HEK293T (cell line): Measurements from ENCODE around the gene ITGAE.

ENCODE experiments used
- CTCF ChIA-PET: fragments of 350-600 bp; formaldehyde crosslinking; extraction: SDS; loops from one replicate; lab custom pipeline; 2021; ENCODE audit warnings: antibody characterized with exemption, inconsistent platforms; lab: Yijun Ruan, JAX
- POLR2A ChIA-PET: fragments of 350-600 bp; formaldehyde crosslinking; extraction: SDS; loops from one replicate; lab custom pipeline; 2020; ENCODE audit warnings: antibody characterized with exemption, inconsistent platforms; lab: Yijun Ruan, JAX
- DNase-seq: peaks from one replicate; pipeline ENCODE4 v3.0.0; 2012; ENCODE audit warnings: mixed read lengths; ENCODE audit errors: extremely low spot score
- ARNT ChIP-seq: fragments of 450-650 bp; IDR thresholded peaks from 2 replicates; pipeline ENCODE4 v1.6.1; 2017; ENCODE audit warnings: mild to moderate bottlenecking
- BHLHE40 ChIP-seq: fragments of 450-650 bp; IDR thresholded peaks from 2 replicates; pipeline ENCODE4 v1.6.1; 2016; ENCODE audit warnings: mild to moderate bottlenecking, moderate library complexity, borderline replicate concordance
- CTBP1 ChIP-seq: fragments of 450-650 bp; IDR thresholded peaks from 2 replicates; pipeline ENCODE4 v1.6.1; 2016; ENCODE audit warnings: borderline replicate concordance
- ELF4 ChIP-seq: fragments of 450-650 bp; IDR thresholded peaks from 2 replicates; pipeline ENCODE4 v1.6.1; 2017; ENCODE audit warnings: antibody characterized with exemption
- FOXA1 ChIP-seq: fragments of 450-650 bp; IDR thresholded peaks from 2 replicates; pipeline ENCODE4 v1.6.1; 2016; ENCODE audit warnings: mild to moderate bottlenecking
- FOXK2 ChIP-seq: fragments of 450-650 bp; IDR thresholded peaks from 2 replicates; pipeline ENCODE4 v1.6.1; 2016; ENCODE audit warnings: mild to moderate bottlenecking
- FOXM1 ChIP-seq: fragments of 450-650 bp; IDR thresholded peaks from 2 replicates; pipeline ENCODE4 v1.6.1; 2017; ENCODE audit warnings: mild to moderate bottlenecking, borderline replicate concordance
- HDGF ChIP-seq: fragments of 450-650 bp; IDR thresholded peaks from 2 replicates; pipeline ENCODE4 v1.6.1; 2017; ENCODE audit warnings: antibody characterized with exemption, borderline replicate concordance
- L3MBTL2 ChIP-seq: fragments of 450-650 bp; conservative IDR thresholded peaks from 2 replicates; pipeline ENCODE4 v1.6.1; 2016; ENCODE audit warnings: mild to moderate bottlenecking
- LEF1 ChIP-seq: fragments of 450-650 bp; IDR thresholded peaks from 2 replicates; pipeline ENCODE4 v1.6.1; 2017; ENCODE audit warnings: mild to moderate bottlenecking, borderline replicate concordance
- NFRKB ChIP-seq: fragments of 450-650 bp; IDR thresholded peaks from 2 replicates; pipeline ENCODE4 v1.6.1; 2016; ENCODE audit warnings: mild to moderate bottlenecking, moderate library complexity
- PKNOX1 ChIP-seq: fragments of 450-650 bp; IDR thresholded peaks from 2 replicates; pipeline ENCODE4 v1.6.1; 2016
- SP1 ChIP-seq: fragments of 450-650 bp; IDR thresholded peaks from 2 replicates; pipeline ENCODE4 v1.6.1; 2017
- SUZ12 ChIP-seq: fragments of 450-650 bp; IDR thresholded peaks from 2 replicates; pipeline ENCODE4 v1.6.1; 2016; ENCODE audit warnings: mild to moderate bottlenecking
- TARDBP ChIP-seq: fragments of 450-650 bp; IDR thresholded peaks from 2 replicates; pipeline ENCODE4 v1.6.1; 2016
- ZNF384 ChIP-seq: fragments of 450-650 bp; IDR thresholded peaks from 2 replicates; pipeline ENCODE4 v1.6.1; 2016

Gene ITGAE

DNA sequence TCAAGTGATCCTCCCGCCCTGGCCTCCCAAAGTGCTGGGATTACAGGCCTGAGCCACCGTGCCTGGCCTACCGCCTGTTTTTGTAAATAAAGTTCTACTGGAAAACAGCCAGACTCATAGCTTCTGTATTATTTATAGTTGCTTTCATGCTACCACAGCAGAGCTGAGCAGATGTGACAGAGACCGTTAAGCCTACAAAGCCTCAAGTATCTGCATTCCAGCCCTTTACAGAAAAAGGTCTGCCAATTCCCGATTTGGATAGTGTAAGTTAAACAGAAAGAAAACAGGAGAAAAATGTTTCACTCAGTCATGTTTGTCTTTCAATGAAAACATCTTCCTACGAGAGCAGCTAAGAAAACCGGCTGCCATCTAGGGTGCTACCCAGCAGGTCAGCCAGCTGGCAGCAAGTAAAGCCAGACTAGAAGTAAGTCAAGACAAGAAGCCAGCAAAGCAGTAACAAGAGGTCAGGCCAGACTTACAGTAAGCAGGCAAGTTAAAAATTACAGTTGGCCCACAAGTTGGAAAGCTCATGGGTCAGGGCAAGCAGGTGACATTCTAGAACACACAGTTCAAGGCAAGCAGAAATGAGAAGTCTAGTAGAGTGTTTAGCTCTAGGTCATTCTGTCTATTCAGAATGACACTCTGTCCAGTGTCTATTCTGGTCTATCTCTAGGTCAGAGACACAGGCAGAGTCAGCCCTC lies 27.3 kb upstream of the ITGAE start:
- POLR2A ChIA-PET, result interaction anchor here (1.5 kb wide), 1 partner anchor 105 kb away, joined by 3 read pairs; the partner anchor contains the start of gene HASPIN
- no peak for TF ChIP-seq PKNOX1
- no peak for TF ChIP-seq ELF4
- DNase-seq, result no peak
- CTCF ChIA-PET, result interaction anchor here (0.6 to 4.0 kb wide), 3 partner anchors 10 to 90 kb away, joined by 3 to 30 read pairs (median 3); no protein-coding TSS in a partner anchor

GRCh38 chr17:3827124-3827773 lies 26.3 kb upstream of the ITGAE start:
- peak; percentile 59 for DNase-seq
- CTCF ChIA-PET, result interaction anchor here (0.7 to 4.0 kb wide), 3 partner anchors 11 to 89 kb away, joined by 4 to 30 read pairs (median 5); partner anchors contain the start of gene NCBP3
- POLR2A ChIA-PET, result no interaction called here
- TF ChIP-seq BHLHE40, result no peak
- TF ChIP-seq SUZ12, result no peak
- TF ChIP-seq NFRKB, result no peak
- TF ChIP-seq ZNF384, result no peak
- no peak for TF ChIP-seq TARDBP
- no peak for TF ChIP-seq HDGF
- no peak for TF ChIP-seq FOXA1
- TF ChIP-seq CTBP1, result no peak
- TF ChIP-seq FOXK2, result no peak
- no peak for TF ChIP-seq LEF1

DNA sequence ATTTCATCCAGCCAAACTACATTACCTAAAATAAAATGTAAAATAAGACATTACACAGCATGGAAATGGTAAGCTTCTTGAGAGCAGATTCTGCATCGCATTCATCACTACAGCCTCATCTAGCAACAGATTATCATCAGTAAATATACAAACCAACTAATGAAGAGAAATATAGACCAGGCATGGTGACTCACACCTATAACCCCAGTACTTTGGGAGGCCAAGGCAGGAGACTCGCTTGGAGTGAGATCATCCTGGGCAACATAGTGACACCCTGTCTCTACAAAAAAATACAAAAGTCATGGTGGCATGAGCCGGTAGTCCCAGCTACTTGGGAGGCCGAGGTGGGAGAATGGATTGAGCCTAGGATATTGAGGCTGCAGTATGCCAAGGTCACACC lies 25.2 kb upstream of the ITGAE start:
- DNase-seq, result no peak
- CTCF ChIA-PET, result interaction anchor here (1.7 to 4.0 kb wide), 2 partner anchors 20 to 88 kb away, joined by 5 to 30 read pairs; partner anchors contain the start of gene NCBP3
- POLR2A ChIA-PET, result no interaction called here
- TF ChIP-seq CTBP1, result no peak
- no peak for TF ChIP-seq NFRKB
- no peak for TF ChIP-seq ELF4
- TF ChIP-seq ARNT, result no peak
- no peak for TF ChIP-seq ZNF384
- TF ChIP-seq FOXK2, result no peak
- no peak for TF ChIP-seq SP1
- TF ChIP-seq TARDBP, result no peak
- no peak for TF ChIP-seq PKNOX1

DNA sequence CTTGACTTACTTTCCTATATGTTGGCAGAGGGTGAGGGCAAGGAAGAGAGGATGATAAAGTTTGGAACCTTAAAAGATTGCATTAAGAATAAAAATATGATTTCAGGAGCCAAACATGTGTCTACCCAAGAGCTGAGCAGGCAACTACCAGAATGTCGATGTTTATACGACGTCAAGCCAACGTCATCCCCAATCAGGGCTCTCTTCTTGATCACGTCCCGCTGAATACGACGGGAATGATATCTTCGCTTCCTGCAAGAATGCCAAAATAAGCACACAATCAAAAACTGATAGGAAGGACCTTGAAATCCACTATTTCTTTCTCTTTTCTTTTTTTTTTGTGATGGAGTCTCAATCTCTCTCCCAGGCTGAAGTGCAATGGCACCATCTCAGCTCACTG lies 20.1 kb upstream of the ITGAE start:
- TF ChIP-seq ZNF384 (no peak), SUZ12 (no peak), L3MBTL2 (no peak), HDGF (no peak), TARDBP (no peak), LEF1 (no peak), BHLHE40 (no peak), FOXK2 (no peak), SP1 (no peak), FOXA1 (no peak), NFRKB (no peak), CTBP1 (no peak), ARNT (no peak), PKNOX1 (no peak), ELF4 (no peak)
- POLR2A ChIA-PET, result no interaction called here
- DNase-seq, result no peak
- CTCF ChIA-PET, result no interaction called here

- DNase-seq, result no peak
- POLR2A ChIA-PET, result no interaction called here
- CTCF ChIA-PET, result no interaction called here
- TF ChIP-seq FOXK2 (no peak), TARDBP (no peak), HDGF (no peak), SP1 (no peak), PKNOX1 (no peak), BHLHE40 (no peak), ELF4 (no peak), FOXM1 (no peak), CTBP1 (no peak), LEF1 (no peak), ZNF384 (no peak), NFRKB (no peak), SUZ12 (no peak)
Measured at GRCh38 chr17:3818786-3819185, 17.8 kb upstream of the ITGAE start.
